ENCODE data around the gene GAB1. TPM values are rescaled to one million over a fixed set of nuclear protein-coding genes. Genes with fewer than 3 reads are reported as not detected.

GAB1 gene
- 10 to 100 TPM; 22.4 to 50.3 (median 38.0) TPM for total RNA-seq
- polyA plus RNA-seq = 10 to 100 TPM; 10.7 to 31.1 TPM
- long read RNA-seq, donor 1, partial matches to known transcripts = 2 of 6 reads
- long read RNA-seq, donor 1, other reads (novel, unspliced or antisense) = 4 of 6 reads
- long read RNA-seq, donor 2 = 0 reads
- long read RNA-seq, donor 3, full-length matches to known transcripts = 4 of 12 reads
- long read RNA-seq, donor 3, partial matches to known transcripts = 5 of 12 reads
- long read RNA-seq, donor 3, other reads (novel, unspliced or antisense) = 3 of 12 reads

DNA sequence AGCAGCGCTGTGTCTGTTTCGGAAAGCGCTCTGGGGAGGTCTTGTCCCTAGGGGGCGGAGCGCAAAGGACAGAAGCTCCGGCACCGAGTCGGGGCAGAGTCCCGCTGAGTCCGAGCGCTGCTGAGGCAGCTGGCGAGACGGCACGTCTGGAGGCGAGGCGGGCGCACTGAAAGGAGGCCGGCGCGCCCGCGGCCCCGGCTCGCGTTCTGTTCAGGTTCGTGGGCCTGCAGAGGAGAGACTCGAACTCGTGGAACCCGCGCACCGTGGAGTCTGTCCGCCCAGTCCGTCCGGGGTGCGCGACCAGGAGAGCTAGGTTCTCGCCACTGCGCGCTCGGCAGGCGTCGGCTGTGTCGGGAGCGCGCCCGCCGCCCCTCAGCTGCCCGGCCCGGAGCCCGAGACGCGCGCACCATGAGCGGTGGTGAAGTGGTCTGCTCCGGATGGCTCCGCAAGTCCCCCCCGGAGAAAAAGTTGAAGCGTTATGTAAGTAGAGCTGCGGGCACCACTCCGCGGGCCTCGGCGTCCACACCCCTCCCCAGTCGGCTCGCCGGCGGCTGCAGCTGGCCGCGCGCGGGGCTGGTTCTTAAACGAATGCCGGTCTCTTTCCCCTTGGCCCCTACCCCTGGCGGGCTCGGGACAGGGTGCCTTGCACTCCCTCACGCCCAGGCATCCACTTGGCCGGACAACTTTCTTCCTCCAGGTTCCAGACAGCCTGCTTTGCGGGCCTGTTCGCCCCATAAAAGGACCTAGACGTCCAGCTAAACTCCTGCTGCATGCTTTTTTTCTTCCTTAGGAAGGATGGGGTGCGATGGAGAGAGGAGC is at the start of gene GAB1:
TSS of gene GAB1 (plus strand) at position 96 of the 819 bp plus-strand sequence. CDS start at position 409, 313 bp downstream.
- no peaks in the 10 kb centered on the region for H3K27me3 ChIP-seq
- H3K4me3 ChIP-seq = peak within 1 kb of the TSS; percentile 86
- no peaks in the 10 kb centered on the region for H3K9me3 ChIP-seq
- TF ChIP-seq POLR2A (IDR thresholded peaks at IDR 0.05) (no peak), EP300 (IDR thresholded peaks at IDR 0.05) (no peak), CTCF (IDR thresholded peaks at IDR 0.05) (peak in 1 of 3 donors; percentile 27)
- intact Hi-C loops (cut with DNase I) = loop anchor here in 3 of 4 donors (5.0 to 10.0 kb wide), 3 partner anchors 58 to 132 kb away; no protein-coding TSS in a partner anchor
- peak within 1 kb of the TSS; percentile 95 to 98 for H3K27ac ChIP-seq
- H3K36me3 ChIP-seq = no peaks in the 10 kb centered on the region
- peaks cover 1% of the 10 kb centered on the region for H3K4me1 ChIP-seq (ENCODE audit: insufficient read depth)
- peak; percentile 72 to 81 (median 77) for DNase-seq
- 0 to 1% (median 0%) methylated on average over 75 to 81 of the region's 81 CpGs for WGBS, 3 donors

- DNase-seq = no peak
- Histone ChIP-seq H3K27me3 (no peaks in the 10 kb centered on the region), H3K9me3 (no peaks in the 10 kb centered on the region), H3K4me1 (ENCODE audit: insufficient read depth) (peaks cover 5% of the 10 kb centered on the region), H3K4me3 (no peak overlapping the region), H3K27ac (peak overlapping the region in 1 of 2 donors; percentile 77), H3K36me3 (no peaks in the 10 kb centered on the region)
- intact Hi-C loops (cut with DNase I) = no loop called here
- TF ChIP-seq EP300 (IDR thresholded peaks at IDR 0.05) (no peak), POLR2A (IDR thresholded peaks at IDR 0.05) (no peak), CTCF (IDR thresholded peaks at IDR 0.05) (no peak)
- 59 to 74% (median 73%) methylated on average over 3 of the region's 3 CpGs for WGBS, 3 donors
These were observed 49.1 kb upstream of the GAB1 start for GRCh38 chr4:143287572-143287923.

DNA sequence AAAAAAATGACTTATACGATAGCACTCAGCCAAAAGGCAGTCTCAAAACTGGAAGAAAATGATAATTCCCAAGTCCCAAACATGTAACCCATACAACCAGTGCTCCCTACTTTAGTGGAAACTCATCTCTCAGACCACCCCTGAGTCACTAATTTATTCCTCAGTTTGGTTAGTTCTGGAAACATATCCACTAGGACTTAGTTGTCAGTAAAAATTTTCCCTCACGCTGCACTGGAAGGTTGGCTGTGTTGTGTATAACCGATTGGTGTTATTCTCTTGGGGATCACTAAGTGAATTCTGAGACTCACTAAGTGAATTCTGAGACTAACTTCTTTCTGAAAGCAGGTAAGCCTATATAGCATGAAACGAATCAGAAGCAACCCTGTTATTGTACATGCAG is 48.5 kb upstream of the GAB1 start:
- no peak for DNase-seq
- peaks cover 5% of the 10 kb centered on the region for H3K4me1 ChIP-seq (ENCODE audit: insufficient read depth)
- WGBS, 3 donors = 72 to 88% (median 86%) methylated on average over 4 of the region's 4 CpGs

More for the DNA sequence above, 48.5 kb upstream of the GAB1 start:
- Histone ChIP-seq H3K36me3 (no peaks in the 10 kb centered on the region), H3K9me3 (no peaks in the 10 kb centered on the region), H3K4me3 (no peak overlapping the region), H3K27ac (no peak overlapping the region), H3K27me3 (no peaks in the 10 kb centered on the region)
- intact Hi-C loops (cut with DNase I) = no loop called here
- TF ChIP-seq POLR2A (IDR thresholded peaks at IDR 0.05) (no peak), EP300 (IDR thresholded peaks at IDR 0.05) (no peak), CTCF (IDR thresholded peaks at IDR 0.05) (no peak)

Measured in ovary (tissue), 10 donors.